Testis (tissue), 3 donors: ENCODE results near the gene CTNNA1. TPM values are rescaled to one million over a fixed set of nuclear protein-coding genes. Genes with fewer than 3 reads are reported as not detected.

Experiments
- DNase-seq: peaks from one replicate; pipeline ENCODE4 v3.0.0-alpha.2; 2019
- H3K27ac ChIP-seq, 2 donors: fragments of 200-600 bp; sonication (generic); one replicate each; pipeline ENCODE4 v1.5.1; 2019
- H3K27me3 ChIP-seq: fragments of 200-600 bp; sonication (generic); one replicate; pipeline ENCODE4 v1.5.1; 2019
- H3K36me3 ChIP-seq: fragments of 200-600 bp; sonication (generic); one replicate; pipeline ENCODE4 v1.5.1; 2017; ENCODE audit warnings: low read depth; ENCODE audit errors: missing control alignments
- H3K4me1 ChIP-seq: fragments of 200-600 bp; sonication (generic); one replicate; pipeline ENCODE4 v1.5.1; 2019
- H3K4me3 ChIP-seq, 2 donors: fragments of 200-600 bp; sonication (generic); one replicate each; pipeline ENCODE4 v1.5.1; 2017 to 2019
- H3K9me3 ChIP-seq: fragments of 200-600 bp; sonication (generic); one replicate; pipeline ENCODE4 v1.5.1; 2017
- POLR2A ChIP-seq: fragments of 450-650 bp; IDR thresholded peaks from one replicate; pipeline ENCODE4 v1.6.1; 2017; ENCODE audit warnings: antibody characterized with exemption, mild to moderate bottlenecking, moderate library complexity
- WGBS, 2 donors: methylation state at CpG; one replicate each; pipeline ENCODE4 v1.1.5; 2018; 5-methylcytosine and 5-hydroxymethylcytosine counted together
- intact Hi-C: fragments of 100-400 bp; cut with DNase I; formaldehyde crosslinking; loops from one replicate; pipeline ENCODE4 v1.15.1; 2023; ENCODE audit warnings: low total_unique reads
- polyA plus RNA-seq: library from polyadenylated mRNA; stranded (reverse); fragments of 350-450 nt; fragmentation: Illumina TruSeq; extraction: RNeasy Lipid Tissue Mini Kit (QIAGEN cat#74804); gene quantifications from one replicate; pipeline ENCODE4 v1.2.3, GENCODE V29; 2014; ENCODE audit warnings: low read depth, low replicate concordance; ENCODE audit not compliant: insufficient read depth
- total RNA-seq, 2 donors: library from RNA; depleted of rRNA; stranded (reverse); fragments of >200 nt; gene quantifications; one replicate each; pipeline ENCODE4 v1.2.3, GENCODE V29; 2016
- TF ChIP-seq, protein P1 (sequence below), 3 experiments: fragments of 450-650 bp in 2 of 3; fragments of 200-600 bp in 1 of 3; sonication (generic) in 1 of 3; IDR thresholded peaks; one replicate each; pipeline ENCODE4 v1.5.1; 2016 to 2019; ENCODE audit warnings: antibody characterized with exemption in 3 of 3, mild to moderate bottlenecking in 2 of 3, moderate library complexity in 1 of 3

The CTNNA1 gene
- total and polyA plus RNA-seq, 3 donors from 2014 or later, result 107 to 154 (median 135) TPM

DNA sequence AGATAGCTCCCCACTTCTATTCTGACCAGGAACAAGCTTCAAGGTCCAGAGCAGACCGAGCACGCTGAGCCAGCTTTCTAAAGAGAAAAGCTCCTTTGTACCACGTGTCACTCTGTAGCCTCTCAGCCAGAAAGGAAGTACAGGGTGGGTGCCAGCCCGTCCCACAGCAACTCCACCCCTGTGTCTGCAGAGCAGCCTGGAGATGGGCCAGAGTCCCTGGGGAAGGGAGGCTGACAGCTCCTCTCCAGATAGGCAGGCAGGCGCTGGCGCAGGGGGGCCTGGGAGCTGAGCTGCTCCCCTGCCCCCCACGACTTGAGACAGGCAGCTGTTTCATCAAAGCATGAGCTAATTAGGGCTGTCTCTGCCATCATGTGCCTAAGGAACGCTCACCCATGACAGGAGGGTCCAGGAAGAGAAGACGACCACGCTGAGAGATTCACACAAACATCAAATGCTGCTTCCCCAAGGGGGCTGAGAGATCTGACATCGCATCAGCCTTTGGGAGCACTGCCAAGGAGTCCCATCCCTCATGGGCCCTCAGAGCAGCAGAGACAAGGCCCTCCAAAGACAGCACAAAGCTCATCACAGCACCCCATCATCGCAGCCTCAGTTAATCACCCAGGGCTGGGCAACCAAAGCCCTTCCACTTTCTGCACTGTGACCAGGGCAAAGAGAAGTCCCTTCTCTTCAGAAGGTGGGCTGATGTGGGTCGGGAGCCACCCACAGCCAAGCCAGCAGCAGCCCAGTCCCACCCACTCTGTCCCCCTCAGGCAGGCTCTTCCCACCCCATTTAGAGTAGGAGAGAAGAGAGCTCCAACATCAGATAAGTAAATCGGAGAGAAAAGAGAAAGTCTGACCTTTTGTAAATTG lies 200.4 kb downstream of the CTNNA1 start:
- TF ChIP-seq, protein P1, sequence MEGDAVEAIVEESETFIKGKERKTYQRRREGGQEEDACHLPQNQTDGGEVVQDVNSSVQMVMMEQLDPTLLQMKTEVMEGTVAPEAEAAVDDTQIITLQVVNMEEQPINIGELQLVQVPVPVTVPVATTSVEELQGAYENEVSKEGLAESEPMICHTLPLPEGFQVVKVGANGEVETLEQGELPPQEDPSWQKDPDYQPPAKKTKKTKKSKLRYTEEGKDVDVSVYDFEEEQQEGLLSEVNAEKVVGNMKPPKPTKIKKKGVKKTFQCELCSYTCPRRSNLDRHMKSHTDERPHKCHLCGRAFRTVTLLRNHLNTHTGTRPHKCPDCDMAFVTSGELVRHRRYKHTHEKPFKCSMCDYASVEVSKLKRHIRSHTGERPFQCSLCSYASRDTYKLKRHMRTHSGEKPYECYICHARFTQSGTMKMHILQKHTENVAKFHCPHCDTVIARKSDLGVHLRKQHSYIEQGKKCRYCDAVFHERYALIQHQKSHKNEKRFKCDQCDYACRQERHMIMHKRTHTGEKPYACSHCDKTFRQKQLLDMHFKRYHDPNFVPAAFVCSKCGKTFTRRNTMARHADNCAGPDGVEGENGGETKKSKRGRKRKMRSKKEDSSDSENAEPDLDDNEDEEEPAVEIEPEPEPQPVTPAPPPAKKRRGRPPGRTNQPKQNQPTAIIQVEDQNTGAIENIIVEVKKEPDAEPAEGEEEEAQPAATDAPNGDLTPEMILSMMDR (IDR thresholded peaks at IDR 0.05), result no peak
- TF ChIP-seq POLR2A, result no peak
- Histone ChIP-seq H3K4me3 (no peak overlapping the region), H3K36me3 (no peaks in the 10 kb centered on the region), H3K9me3 (no peaks in the 10 kb centered on the region), H3K27me3 (no peaks in the 10 kb centered on the region), H3K4me1 (peaks cover 39% of the 10 kb centered on the region), H3K27ac (peak overlapping the region; percentile 33 to 68)
- WGBS, 2 donors, result 36 to 37% methylated on average over 10 to 14 of the region's 14 CpGs
- peak; percentile 92 for DNase-seq
- intact Hi-C loops, result no loop called here

DNA sequence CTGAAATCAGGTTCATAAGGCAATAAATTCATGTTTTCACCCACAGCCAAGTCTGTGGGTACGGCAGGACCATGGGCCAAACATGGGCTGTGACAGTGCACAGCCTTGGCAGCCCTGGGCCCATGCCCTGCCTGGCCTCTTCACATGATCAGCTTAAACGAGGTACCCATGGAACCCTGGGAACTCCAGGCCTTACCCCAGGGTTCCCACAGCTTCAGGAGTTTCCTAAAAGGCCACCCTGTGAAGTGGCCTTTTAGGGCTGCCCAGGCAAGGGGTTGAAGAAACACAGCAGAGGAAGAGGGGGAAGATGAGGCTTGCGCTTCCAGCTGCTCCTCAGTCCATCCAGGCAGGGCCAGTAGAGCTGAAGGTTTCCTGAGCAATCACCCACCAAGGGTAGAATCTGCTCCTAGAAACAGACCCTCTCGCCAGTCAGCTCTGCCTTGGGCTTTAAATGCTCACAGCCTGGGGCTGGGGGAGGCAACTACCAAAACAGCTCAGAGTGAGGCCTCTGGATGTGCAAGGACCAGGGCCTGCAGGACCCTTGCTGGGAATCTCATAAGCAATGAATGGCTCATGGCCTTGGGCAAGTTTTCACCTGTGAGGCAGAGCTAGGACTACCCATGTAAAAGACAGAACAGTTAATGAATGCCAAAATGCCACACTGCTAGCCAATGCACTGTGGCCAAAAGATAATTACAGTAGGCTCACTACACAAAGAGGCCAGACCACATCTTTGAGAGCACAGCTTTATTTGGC lies 201.2 kb downstream of the CTNNA1 start:
- no peak for TF ChIP-seq POLR2A
- TF ChIP-seq, protein P1 (IDR thresholded peaks at IDR 0.05), result no peak
- DNase-seq, result no peak
- intact Hi-C loops, result no loop called here
- Histone ChIP-seq H3K4me3 (no peak overlapping the region), H3K36me3 (no peaks in the 10 kb centered on the region), H3K9me3 (no peaks in the 10 kb centered on the region), H3K4me1 (peaks cover 31% of the 10 kb centered on the region), H3K27ac (peak overlapping the region in 1 of 2 donors; percentile 68), H3K27me3 (no peaks in the 10 kb centered on the region)
- 84 to 90% methylated on average over 4 of the region's 4 CpGs for WGBS, 2 donors

DNA sequence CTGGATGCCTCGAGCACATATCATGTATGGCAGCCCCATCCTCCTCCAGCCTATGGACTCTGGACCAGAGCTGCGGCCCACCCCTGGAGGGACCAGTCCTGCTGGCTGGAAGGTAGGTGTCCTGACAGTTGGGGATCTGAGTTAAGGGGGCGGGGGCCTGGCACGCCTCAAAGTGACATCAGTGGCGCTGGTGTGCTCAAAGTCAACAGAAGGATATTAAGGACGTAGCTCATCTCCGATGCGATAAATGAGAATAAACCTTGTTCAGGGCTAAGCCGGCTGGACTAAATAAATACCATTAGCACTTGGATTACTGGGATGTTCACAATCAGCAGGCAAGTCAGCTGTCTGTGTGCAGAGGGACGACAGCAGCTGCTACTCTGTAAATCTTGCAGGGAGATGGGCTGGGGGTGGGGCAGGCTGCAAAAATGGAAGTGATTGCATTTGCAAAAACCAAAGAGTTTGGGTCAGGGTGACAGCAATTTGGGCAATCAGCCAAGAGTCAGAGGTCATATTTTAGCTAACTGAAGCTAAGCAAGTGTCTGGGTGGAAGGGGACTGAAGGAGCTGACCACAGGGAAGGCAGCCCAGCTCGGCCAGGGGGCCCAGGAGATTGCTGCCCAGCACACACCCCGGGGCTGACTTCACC lies 201.9 kb downstream of the CTNNA1 start:
- Histone ChIP-seq H3K4me3 (no peak overlapping the region), H3K36me3 (no peaks in the 10 kb centered on the region), H3K27ac (no peak overlapping the region), H3K4me1 (peaks cover 24% of the 10 kb centered on the region), H3K27me3 (no peaks in the 10 kb centered on the region), H3K9me3 (no peaks in the 10 kb centered on the region)
- intact Hi-C loops, result no loop called here
- 67 to 82% methylated on average over 12 of the region's 12 CpGs for WGBS, 2 donors
- no peak for DNase-seq
- TF ChIP-seq, protein P1 (IDR thresholded peaks at IDR 0.05), result no peak
- no peak for TF ChIP-seq POLR2A

DNA sequence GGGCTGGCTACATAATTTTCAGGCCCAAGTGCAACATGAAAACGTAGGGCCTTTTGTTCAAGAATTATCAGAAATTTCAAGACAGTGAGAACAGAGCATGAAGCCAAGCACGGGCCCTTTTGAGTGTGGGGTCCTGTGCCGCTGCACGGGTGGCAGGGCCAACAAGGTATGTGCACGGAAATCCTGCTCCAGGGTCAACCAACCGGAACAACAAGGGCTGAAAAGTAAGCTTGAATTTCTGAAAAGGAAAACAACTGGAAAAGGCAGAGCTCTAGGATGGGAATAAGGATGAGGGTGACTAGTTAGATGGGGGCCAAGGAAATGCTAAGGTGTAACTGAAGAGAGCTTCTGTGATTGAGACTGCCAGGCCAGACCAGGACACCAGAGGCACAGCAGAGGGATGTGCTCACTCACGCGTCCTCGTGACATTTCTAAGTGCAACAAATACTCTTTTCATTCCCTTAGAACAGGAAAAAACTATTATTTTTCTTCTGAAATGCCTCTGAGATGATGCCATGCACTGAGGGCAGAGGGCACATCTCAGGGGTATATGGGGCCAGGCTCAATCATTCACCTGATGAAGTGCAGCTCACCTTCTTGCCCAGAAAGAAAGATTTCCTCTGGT lies 202.6 kb downstream of the CTNNA1 start:
- TF ChIP-seq, protein P1 (IDR thresholded peaks at IDR 0.05), result no peak
- no peak for TF ChIP-seq POLR2A
- DNase-seq, result no peak
- intact Hi-C loops, result no loop called here
- WGBS, 2 donors, result 80 to 83% methylated on average over 9 of the region's 9 CpGs
- H3K27ac ChIP-seq, result no peak overlapping the region
- H3K9me3 ChIP-seq, result no peaks in the 10 kb centered on the region
- H3K27me3 ChIP-seq, result no peaks in the 10 kb centered on the region
- H3K4me1 ChIP-seq, result peaks cover 21% of the 10 kb centered on the region
- H3K36me3 ChIP-seq, result no peaks in the 10 kb centered on the region
- H3K4me3 ChIP-seq, result no peak overlapping the region
